C4-2B (cell line): Measurements from ENCODE around the gene C11orf98.

Experiments used
- ZFX ChIP-seq: fragments of 450-650 bp; IDR thresholded peaks from 2 replicates; pipeline ENCODE4 v1.6.1; 2017
- TF ChIP-seq, protein P1 (sequence below): fragments of 450-650 bp; conservative IDR thresholded peaks from 2 replicates; pipeline ENCODE4 v1.5.1; 2017; ENCODE audit warnings: mild to moderate bottlenecking

DNA sequence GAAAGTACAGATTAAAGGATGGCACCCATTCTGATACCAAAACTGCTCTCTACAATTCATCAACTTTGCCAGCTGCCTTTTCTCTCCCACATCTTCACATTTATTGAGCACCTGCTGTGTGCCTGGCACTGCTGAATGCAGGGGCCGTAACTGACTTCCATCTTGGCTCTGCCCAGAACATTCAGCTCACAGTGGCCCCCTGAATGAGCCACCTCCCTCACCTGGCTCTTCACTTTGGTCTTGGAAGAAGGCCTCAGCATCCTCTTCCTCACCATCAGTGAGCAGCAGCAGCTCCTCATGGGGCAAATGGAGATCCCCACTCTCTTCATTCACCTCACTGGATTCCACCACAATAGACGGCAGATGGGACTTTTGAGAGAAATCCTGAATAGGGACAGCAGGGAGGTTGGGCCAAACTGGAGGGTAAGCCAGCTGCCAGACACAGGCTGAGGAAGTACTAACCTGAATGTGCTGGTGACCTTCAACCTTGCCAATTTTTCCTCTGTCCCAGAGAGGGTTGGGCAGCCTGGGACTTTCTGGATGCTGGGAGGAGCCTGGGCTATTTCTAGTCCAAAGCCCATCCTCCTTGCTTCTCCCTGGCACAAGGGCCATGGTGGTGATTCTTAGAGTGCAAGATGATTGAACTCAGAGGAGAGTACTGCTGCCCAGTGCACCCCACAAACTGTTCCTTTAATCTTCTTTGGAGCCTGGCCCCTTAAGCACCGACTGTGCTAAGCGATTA, 4.6 kb upstream of the C11orf98 start:
- TF ChIP-seq, protein P1, sequence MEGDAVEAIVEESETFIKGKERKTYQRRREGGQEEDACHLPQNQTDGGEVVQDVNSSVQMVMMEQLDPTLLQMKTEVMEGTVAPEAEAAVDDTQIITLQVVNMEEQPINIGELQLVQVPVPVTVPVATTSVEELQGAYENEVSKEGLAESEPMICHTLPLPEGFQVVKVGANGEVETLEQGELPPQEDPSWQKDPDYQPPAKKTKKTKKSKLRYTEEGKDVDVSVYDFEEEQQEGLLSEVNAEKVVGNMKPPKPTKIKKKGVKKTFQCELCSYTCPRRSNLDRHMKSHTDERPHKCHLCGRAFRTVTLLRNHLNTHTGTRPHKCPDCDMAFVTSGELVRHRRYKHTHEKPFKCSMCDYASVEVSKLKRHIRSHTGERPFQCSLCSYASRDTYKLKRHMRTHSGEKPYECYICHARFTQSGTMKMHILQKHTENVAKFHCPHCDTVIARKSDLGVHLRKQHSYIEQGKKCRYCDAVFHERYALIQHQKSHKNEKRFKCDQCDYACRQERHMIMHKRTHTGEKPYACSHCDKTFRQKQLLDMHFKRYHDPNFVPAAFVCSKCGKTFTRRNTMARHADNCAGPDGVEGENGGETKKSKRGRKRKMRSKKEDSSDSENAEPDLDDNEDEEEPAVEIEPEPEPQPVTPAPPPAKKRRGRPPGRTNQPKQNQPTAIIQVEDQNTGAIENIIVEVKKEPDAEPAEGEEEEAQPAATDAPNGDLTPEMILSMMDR: no peak
- TF ChIP-seq ZFX: no peak
